Measurements from ENCODE around the gene CCDC15.
"Not testable (repeated sequence)": the region's sequence is repeated elsewhere in the genome, so short reads cannot be mapped to it uniquely, and the experiment has no call there.

GRCh38 chr11:125029431-125029830 is 75.4 kb downstream of the CCDC15 start:
- not testable (repeated sequence) for TF ChIP-seq CTCF (conservative IDR thresholded peaks at IDR 0.05 in 1 of 2, IDR thresholded peaks at IDR 0.05 in 1 of 2; ENCODE audit: extremely low read depth in 1 of 2, insufficient read depth in 1 of 2, low read depth in 1 of 2, low read length in 2 of 2); EZH2 (IDR thresholded peaks at IDR 0.05; ENCODE audit: borderline replicate concordance, low read length)

All from mammary epithelial cell (primary cell).